ENCODE results near the gene NCK1. TPM values are rescaled to one million over a fixed set of nuclear protein-coding genes. Genes with fewer than 3 reads are reported as not detected.
"Not testable (repeated sequence)": the region's sequence is repeated elsewhere in the genome, so short reads cannot be mapped to it uniquely, and the experiment has no call there.

NCK1 gene
- total RNA-seq, 2 experiments from 2014 or later = 24.9 to 38.1 TPM

DNA sequence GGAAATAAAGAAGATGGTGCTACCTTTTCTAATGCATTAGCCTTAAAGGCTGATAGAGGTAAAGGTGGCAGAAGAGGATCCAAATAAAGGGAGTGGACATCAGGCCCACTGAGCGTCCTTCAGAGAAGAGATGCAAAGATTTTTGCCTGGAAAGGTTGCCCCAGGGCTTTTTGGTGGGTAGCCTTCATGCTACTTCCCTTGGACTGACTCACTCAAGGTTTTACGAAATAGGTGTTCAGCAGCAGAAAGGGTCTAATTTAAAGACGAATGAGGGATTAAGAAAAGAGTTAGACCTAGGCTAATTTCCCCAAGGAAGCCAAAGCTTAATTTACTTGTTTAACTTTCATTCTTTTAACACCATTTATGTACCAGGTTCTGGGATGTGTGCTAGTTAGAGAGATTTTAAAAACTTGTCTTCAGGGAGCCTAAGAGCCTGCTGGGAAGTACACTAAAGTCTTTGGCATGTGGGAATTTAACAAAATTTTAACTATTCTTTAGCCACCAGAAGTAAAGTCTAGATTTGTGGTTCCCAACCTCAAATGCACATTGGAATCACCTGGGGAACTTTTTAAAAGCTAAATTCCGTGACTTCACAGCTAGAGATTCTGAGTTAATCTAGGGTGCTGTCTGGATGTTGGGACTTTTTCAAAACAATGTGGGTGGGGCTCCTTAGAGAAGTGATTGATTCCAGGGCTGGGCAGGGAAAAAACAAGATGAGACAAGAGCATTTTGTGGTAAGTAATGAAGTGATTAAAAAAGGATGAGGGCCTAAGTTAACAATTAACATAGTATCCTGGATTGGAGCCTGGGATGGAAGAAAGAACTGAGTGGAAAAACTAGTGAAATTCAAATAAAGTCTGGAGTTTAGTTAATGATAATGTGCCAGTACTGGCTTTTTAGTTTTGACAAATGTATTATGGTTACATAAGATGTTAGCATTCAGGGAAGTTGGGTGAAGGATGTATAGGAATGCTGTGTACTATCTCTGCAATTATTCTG, 99.1 kb downstream of the NCK1 start:
- no peak overlapping the region for H3K27ac ChIP-seq (ENCODE audit: low read depth, low read length, poor library complexity, severe bottlenecking)
- no peak overlapping the region for H3K4me2 ChIP-seq (ENCODE audit: low read length)
- ChIA-PET CTCF (ENCODE audit: unreplicated experiment) (no interaction called here), POLR2A (interaction anchor here (0.9 to 1.2 kb wide), 2 partner anchors 13 to 102 kb away, joined by 3 read pairs; no protein-coding TSS in a partner anchor)
- H3K79me2 ChIP-seq (ENCODE audit: insufficient read depth, low read depth, low read length) = no peaks in the 10 kb centered on the region
- TF ChIP-seq CTCF (conservative IDR thresholded peaks at IDR 0.05; ENCODE audit: low read length) = no peak
- no peak for TF ChIP-seq EZH2phosphoT487 (IDR thresholded peaks at IDR 0.05; ENCODE audit: borderline replicate concordance, low read depth, low read length)
- no peak for DNase-seq (ENCODE audit: low spot score)
- H3K4me1 ChIP-seq (ENCODE audit: insufficient read depth, low read length, poor library complexity, severe bottlenecking) = no peaks in the 10 kb centered on the region
- no peaks in the 10 kb centered on the region for H3K9me3 ChIP-seq (ENCODE audit: low read length)
- no peak overlapping the region for H3K4me3 ChIP-seq (ENCODE audit: low read depth, low read length, poor library complexity, severe bottlenecking)
- no peaks in the 10 kb centered on the region for H3K9me2 ChIP-seq (ENCODE audit: insufficient read depth, low read length)
- no peaks in the 10 kb centered on the region for H3K36me3 ChIP-seq (ENCODE audit: insufficient read depth, low read length)
- intact Hi-C loops (cut with micrococcal nuclease; ENCODE audit: unreplicated experiment) = no loop called here
- no peak overlapping the region for H2AFZ ChIP-seq (ENCODE audit: low read length)
- no TSS peak for BruUV-seq (replicated peaks)
- no peaks in the 10 kb centered on the region for H4K20me1 ChIP-seq (ENCODE audit: insufficient read depth, low read length)

- Histone ChIP-seq H4K20me1 (ENCODE audit: insufficient read depth, low read length) (no peaks in the 10 kb centered on the region), H3K36me3 (ENCODE audit: insufficient read depth, low read length) (no peaks in the 10 kb centered on the region), H3K4me1 (ENCODE audit: insufficient read depth, low read length, poor library complexity, severe bottlenecking) (no peaks in the 10 kb centered on the region), H3K27ac (ENCODE audit: low read depth, low read length, poor library complexity, severe bottlenecking) (no peak overlapping the region), H3K4me3 (ENCODE audit: low read depth, low read length, poor library complexity, severe bottlenecking) (no peak overlapping the region), H3K9me3 (ENCODE audit: low read length) (no peaks in the 10 kb centered on the region), H3K79me2 (ENCODE audit: insufficient read depth, low read depth, low read length) (no peaks in the 10 kb centered on the region), H3K9me2 (ENCODE audit: insufficient read depth, low read length) (no peaks in the 10 kb centered on the region), H2AFZ (ENCODE audit: low read length) (no peak overlapping the region), H3K4me2 (ENCODE audit: low read length) (no peak overlapping the region)
- no peak for DNase-seq (ENCODE audit: low spot score)
- intact Hi-C loops (cut with micrococcal nuclease; ENCODE audit: unreplicated experiment) = no loop called here
- CTCF ChIA-PET (ENCODE audit: unreplicated experiment) = no interaction called here
- no TSS peak for BruUV-seq (replicated peaks)
- POLR2A ChIA-PET = interaction anchor here (0.7 kb wide), 1 partner anchor 21 kb away, joined by 3 read pairs; no protein-coding TSS in a partner anchor
- TF ChIP-seq EZH2phosphoT487 (IDR thresholded peaks at IDR 0.05; ENCODE audit: borderline replicate concordance, low read depth, low read length) (no peak), CTCF (conservative IDR thresholded peaks at IDR 0.05; ENCODE audit: low read length) (no peak)
These were observed 100.9 kb downstream of the NCK1 start for GRCh38 chr3:136962927-136963326.

DNA sequence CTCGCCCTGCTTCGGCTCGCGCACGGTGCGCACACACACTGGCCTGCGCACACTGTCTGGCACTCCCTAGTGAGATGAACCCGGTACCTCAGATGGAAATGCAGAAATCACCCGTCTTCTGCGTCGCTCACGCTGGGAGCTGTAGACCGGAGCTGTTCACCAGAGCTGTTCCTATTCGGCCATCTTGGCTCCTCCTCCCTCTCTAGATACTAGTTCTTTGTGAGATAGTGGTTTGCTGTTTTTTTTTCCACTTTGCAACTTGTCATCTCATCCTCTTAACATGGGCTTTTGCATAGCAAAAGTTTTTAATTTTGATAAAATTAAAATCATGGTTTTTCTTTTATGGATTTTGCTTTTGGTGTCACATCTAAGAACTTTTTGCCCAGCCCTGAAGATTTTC, 107.5 kb downstream of the NCK1 start:
- H4K20me1 ChIP-seq (ENCODE audit: insufficient read depth, low read length); BruUV-seq (replicated peaks); POLR2A ChIA-PET; intact Hi-C loops (cut with micrococcal nuclease; ENCODE audit: unreplicated experiment); H3K9me2 ChIP-seq (ENCODE audit: insufficient read depth, low read length); H3K36me3 ChIP-seq (ENCODE audit: insufficient read depth, low read length); H3K79me2 ChIP-seq (ENCODE audit: insufficient read depth, low read depth, low read length); H3K4me3 ChIP-seq (ENCODE audit: low read depth, low read length, poor library complexity, severe bottlenecking); H3K4me1 ChIP-seq (ENCODE audit: insufficient read depth, low read length, poor library complexity, severe bottlenecking); DNase-seq (ENCODE audit: low spot score); H3K27ac ChIP-seq (ENCODE audit: low read depth, low read length, poor library complexity, severe bottlenecking); CTCF ChIA-PET (ENCODE audit: unreplicated experiment); H3K4me2 ChIP-seq (ENCODE audit: low read length); H2AFZ ChIP-seq (ENCODE audit: low read length); H3K9me3 ChIP-seq (ENCODE audit: low read length): not testable (repeated sequence)

Measured in OCI-LY7 (cell line).